ENCODE data around the gene ACAP3.
A peak's percentile ranks its signal among the peaks of the same experiment; 100 is the strongest.

The ACAP3 gene

DNA sequence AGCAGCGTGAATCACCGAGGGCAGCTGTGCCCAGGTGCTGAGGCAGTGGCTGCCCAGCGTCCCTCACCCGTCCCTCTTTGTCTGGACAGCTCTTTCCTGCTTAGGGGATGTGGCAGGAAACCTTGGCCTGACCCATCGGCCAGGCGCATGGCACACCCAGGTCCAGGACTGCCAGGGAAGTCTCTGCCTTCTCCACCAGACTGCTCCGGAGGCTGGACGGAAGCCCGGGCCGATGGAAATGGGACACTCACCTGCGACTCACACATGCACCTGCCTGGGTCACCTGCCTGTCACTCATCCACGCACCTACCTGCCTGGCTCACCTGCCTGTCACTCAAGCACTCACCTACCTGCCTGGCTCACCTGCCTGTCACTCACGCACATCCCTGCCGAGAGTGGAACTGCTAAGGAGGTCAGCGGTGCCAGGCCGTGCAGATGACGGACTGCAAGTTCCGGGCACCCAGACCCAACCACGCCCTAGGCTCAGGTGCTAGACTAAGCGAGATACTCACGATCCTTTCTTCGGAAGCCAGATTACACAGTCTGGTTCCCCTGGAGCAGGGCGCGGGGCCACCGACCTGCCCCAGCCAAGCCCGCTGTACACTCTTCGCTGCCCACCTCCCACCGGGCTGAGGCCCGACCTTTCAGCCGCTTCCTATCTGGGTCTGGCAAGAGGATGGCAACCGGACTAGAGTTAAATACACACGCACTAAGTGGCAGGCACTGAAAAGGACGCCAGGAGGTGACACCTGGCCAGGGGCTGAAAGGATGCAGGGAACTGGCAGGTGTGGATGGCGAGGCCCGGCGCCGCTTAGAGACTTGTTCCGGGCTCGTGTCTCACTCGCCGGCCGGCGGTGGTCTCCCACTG, 35.2 kb downstream of the ACAP3 start:
- no peak for FAIRE-seq

DNA sequence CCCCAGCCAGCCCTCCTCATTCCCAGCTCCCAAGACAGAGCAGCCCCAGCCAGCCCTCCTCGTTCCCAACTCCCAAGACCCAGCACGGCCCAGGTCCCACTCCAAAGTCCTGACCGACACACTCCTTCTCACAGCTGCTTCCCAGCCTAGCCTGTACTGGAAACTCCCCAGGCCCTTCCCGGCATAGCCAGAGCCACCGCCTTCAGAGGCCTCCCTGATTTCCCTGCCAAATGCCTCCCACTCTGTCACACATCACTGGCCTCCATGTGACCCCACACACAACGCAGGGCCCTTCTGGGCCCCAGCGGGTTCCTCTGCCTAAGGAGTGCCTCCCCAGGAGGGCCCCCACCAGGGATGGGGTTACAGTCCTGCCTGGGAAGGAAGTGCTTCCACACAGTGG, 36.9 kb downstream of the ACAP3 start:
- FAIRE-seq (no peak), DNase-seq (ENCODE audit: insufficient read length, low spot score) (no peak)
- TF ChIP-seq, protein P1, sequence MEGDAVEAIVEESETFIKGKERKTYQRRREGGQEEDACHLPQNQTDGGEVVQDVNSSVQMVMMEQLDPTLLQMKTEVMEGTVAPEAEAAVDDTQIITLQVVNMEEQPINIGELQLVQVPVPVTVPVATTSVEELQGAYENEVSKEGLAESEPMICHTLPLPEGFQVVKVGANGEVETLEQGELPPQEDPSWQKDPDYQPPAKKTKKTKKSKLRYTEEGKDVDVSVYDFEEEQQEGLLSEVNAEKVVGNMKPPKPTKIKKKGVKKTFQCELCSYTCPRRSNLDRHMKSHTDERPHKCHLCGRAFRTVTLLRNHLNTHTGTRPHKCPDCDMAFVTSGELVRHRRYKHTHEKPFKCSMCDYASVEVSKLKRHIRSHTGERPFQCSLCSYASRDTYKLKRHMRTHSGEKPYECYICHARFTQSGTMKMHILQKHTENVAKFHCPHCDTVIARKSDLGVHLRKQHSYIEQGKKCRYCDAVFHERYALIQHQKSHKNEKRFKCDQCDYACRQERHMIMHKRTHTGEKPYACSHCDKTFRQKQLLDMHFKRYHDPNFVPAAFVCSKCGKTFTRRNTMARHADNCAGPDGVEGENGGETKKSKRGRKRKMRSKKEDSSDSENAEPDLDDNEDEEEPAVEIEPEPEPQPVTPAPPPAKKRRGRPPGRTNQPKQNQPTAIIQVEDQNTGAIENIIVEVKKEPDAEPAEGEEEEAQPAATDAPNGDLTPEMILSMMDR (IDR thresholded peaks at IDR 0.05; ENCODE audit: insufficient read depth, missing control alignments), result no peak

More for the DNA sequence above, 35.2 kb downstream of the ACAP3 start:
- DNase-seq (ENCODE audit: insufficient read length, low spot score), result no peak
- TF ChIP-seq, protein P1 (IDR thresholded peaks at IDR 0.05; ENCODE audit: insufficient read depth, missing control alignments), result no peak

DNA sequence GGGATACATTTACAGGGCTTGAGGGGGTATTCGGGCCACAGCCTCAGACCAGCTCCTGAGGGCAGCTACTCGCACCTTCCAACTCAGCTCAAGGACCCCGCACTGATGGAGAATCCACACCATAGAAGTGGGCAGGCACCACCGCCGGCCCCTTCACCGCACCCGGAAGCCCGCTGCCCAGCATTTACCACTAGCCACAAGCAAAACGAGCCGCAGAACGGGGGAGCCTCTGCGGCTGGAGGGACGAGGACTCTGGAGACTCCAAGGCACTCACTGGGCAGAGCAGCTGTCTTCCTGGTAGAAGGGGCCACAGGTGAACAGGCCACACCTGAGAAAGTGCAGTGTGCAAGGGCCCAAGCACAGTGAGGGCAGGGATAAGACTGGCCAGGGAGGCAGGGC, 39.4 kb downstream of the ACAP3 start:
- FAIRE-seq, result no peak
- TF ChIP-seq, protein P1 (IDR thresholded peaks at IDR 0.05; ENCODE audit: insufficient read depth, missing control alignments), result no peak
- DNase-seq (ENCODE audit: insufficient read length, low spot score), result no peak

DNA sequence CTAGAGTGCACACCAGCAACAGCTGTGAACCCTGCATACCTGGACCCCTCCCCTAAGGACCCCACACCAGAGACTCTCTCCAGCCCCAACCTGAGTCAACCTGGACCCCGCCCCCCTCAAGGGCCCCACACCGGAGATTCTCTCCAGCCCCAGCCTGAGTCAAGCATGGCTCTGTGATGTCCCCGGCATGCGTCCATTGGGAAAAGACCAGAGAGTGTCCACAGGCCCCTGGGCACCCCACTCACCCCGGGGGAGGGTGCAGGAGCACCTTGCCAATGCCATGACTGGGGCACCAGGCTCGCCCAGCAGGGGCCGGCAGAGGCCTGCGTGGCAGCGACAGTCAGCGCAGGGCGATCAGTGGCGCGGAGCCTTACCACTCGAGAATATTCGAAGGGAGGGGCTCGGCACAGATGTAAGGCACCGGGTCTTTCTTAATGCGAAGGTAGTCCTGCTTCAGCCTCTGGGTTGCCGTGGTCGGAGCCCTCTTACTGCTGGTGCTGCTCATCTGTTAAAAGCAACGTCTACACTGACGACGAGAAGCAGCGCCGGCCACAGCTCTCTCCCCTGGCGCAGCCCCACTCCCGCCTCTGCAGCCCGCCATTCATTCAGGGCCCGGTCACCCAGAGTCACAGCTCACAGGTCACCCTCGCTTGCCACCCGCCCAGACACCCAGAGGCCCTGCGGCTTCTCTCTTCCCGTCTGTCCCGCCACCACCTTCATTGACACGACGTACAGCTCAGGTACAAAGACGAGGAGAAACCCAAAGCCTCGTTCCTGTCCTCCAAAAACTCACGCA, 40.0 kb downstream of the ACAP3 start:
- DNase-seq (ENCODE audit: insufficient read length, low spot score), result no peak
- FAIRE-seq, result no peak
- TF ChIP-seq, protein P1 (IDR thresholded peaks at IDR 0.05; ENCODE audit: insufficient read depth, missing control alignments), result no peak

DNA sequence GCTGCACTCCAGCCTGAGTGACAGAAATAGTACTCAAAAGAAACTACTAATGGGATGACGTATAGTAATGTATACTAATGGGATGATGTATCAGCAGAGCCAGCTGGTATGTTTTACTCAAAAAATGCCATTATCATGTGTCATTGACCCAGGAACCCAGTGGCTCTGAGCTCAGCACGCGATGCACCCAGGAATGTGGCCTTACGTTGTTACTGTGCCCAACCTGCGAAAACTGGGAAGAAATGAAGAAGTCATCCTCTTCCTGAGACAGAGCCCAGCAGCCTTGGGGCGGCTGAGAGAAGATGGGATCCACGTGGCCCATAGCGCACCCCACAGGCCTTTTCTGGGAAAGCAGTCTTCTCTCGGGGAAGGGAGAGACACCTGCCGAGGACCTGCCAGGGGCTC, 42.9 kb downstream of the ACAP3 start:
- TF ChIP-seq, protein P1 (IDR thresholded peaks at IDR 0.05; ENCODE audit: insufficient read depth, missing control alignments), result peak; percentile 9
- FAIRE-seq (no peak), DNase-seq (ENCODE audit: insufficient read length, low spot score) (no peak)

DNA sequence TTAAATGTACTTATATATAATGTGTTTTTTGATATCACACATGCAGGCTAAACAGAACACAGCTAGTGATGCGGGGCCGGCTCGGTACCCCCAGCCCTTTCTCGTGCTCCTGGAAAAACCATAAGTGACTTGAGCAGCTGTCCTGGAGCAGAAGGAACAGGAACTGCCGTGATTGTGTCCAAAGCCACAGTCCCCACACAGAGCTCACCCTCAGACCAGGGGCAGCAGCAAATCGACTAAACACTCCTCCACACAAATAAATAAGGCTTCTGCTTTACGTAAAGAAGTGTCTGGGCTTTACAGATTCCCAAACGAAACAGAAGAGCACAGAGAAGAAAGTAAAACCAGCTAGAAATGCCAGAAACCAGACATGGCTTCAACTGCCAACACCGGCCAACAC, 43.7 kb downstream of the ACAP3 start:
- DNase-seq (ENCODE audit: insufficient read length, low spot score) (no peak), FAIRE-seq (no peak)
- TF ChIP-seq, protein P1 (IDR thresholded peaks at IDR 0.05; ENCODE audit: insufficient read depth, missing control alignments), result no peak

Measured in D721Med (cell line).